ENCODE results near the gene KRT9.

KRT9 gene

DNA sequence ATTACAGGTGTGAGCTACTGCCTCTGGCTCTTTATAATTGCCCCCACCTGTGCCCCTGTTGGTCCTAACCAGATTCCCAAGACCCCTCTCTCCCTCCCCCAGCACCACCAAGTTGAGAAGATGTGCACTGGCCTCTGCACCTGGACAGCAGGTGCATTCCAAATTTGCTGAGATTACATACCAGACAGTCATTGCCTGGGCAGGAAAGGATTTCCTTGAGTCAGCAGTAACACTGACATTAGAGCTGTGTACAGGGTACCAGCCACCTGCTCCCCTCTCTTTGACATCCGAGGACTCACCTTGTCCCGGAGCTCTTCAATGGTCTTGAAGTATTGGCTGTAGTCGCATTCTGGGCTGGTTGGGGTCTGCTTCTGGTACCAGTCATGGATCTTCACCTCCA lies 53.8 kb downstream of the KRT9 start:
- no peak for DNase-seq (ENCODE audit: low read depth)
- no peak overlapping the region for H3K4me3 ChIP-seq (ENCODE audit: low read length)

DNA sequence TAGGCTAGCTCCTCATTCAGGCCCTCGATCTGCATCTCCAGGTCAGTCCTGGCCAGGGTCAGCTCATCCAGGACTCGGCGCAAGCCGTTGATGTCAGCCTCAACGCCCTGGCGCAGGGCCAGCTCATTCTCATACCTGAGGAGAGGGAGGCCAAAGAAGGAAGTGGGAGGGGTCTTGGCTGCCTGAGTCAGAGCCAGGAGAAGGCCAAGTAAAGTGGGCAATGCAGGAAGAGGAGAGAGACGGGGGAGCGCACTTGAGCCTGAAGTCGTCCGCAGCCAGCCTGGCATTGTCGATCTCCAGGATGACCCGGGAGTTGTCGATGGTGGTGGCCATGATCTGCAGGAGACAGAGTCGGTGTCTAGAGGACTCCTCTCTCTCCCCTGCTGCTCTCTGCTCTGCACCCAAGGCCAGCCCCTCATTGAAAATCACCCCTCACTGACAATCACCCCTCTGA lies 55.0 kb downstream of the KRT9 start:
- no peak for DNase-seq (ENCODE audit: low read depth)
- TF ChIP-seq, protein P1, sequence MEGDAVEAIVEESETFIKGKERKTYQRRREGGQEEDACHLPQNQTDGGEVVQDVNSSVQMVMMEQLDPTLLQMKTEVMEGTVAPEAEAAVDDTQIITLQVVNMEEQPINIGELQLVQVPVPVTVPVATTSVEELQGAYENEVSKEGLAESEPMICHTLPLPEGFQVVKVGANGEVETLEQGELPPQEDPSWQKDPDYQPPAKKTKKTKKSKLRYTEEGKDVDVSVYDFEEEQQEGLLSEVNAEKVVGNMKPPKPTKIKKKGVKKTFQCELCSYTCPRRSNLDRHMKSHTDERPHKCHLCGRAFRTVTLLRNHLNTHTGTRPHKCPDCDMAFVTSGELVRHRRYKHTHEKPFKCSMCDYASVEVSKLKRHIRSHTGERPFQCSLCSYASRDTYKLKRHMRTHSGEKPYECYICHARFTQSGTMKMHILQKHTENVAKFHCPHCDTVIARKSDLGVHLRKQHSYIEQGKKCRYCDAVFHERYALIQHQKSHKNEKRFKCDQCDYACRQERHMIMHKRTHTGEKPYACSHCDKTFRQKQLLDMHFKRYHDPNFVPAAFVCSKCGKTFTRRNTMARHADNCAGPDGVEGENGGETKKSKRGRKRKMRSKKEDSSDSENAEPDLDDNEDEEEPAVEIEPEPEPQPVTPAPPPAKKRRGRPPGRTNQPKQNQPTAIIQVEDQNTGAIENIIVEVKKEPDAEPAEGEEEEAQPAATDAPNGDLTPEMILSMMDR (conservative IDR thresholded peaks at IDR 0.05; ENCODE audit: low read length) = no peak
- H3K4me3 ChIP-seq (ENCODE audit: low read length) = no peak overlapping the region

More for the DNA sequence above, 53.8 kb downstream of the KRT9 start:
- TF ChIP-seq, protein P1 (conservative IDR thresholded peaks at IDR 0.05; ENCODE audit: low read length) = no peak

DNA sequence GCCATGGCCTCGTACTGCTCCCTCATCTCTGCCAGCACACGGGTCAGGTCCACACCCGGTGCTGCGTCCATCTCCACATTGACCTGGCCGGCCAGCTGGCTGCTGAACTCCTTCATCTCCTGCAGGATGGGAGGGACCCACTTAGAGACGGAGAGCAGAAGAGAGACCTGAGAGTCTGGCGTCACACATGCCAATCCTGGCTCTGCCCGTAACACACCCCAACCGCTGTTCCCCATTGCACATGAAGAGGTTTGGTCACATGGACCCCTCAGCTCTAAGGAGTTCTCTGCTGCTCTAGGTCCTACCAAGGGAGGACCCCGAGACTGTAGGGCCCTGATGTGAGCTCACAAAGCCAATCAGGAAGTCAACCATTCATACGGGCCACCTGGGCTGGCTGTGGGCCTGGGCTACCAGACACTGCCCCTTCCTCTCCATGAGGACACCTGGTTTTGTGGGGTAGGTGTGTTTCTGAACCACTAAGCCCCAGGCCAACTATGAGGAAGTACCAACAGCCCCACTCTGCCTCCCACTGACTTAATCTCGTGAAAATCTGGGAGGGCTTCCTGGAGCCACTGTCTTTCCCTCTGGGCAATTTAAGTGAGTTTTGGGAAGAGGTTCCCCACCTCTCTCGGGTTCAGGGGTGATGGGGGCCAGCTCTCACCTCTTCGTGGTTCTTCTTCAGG lies 55.6 kb downstream of the KRT9 start:
- TF ChIP-seq, protein P1 (conservative IDR thresholded peaks at IDR 0.05; ENCODE audit: low read length) = no peak
- DNase-seq (ENCODE audit: low read depth) = no peak

More for the DNA sequence above, 55.6 kb downstream of the KRT9 start:
- no peak overlapping the region for H3K4me3 ChIP-seq (ENCODE audit: low read length)
